SK-N-MC (cell line): ENCODE data around the gene LTBP1.

Source experiments
- EZH2 ChIP-seq: fragments of 200-600 bp; sonication (generic); IDR thresholded peaks from one replicate; pipeline ENCODE4 v1.6.1; 2017; ENCODE audit warnings: antibody characterized with exemption
- FOXP2 ChIP-seq: optimal IDR thresholded peaks from 2 replicates; pipeline ENCODE3; 2011; ENCODE audit warnings: mild to moderate bottlenecking, moderate library complexity; ENCODE audit not compliant: insufficient read depth; ENCODE audit errors: extremely low read length, control extremely low read depth
- POLR2AphosphoS5 ChIP-seq: IDR thresholded peaks from 2 replicates; pipeline ENCODE4 v1.6.1; 2012; ENCODE audit warnings: mild to moderate bottlenecking, low read depth, low read length, borderline replicate concordance

DNA sequence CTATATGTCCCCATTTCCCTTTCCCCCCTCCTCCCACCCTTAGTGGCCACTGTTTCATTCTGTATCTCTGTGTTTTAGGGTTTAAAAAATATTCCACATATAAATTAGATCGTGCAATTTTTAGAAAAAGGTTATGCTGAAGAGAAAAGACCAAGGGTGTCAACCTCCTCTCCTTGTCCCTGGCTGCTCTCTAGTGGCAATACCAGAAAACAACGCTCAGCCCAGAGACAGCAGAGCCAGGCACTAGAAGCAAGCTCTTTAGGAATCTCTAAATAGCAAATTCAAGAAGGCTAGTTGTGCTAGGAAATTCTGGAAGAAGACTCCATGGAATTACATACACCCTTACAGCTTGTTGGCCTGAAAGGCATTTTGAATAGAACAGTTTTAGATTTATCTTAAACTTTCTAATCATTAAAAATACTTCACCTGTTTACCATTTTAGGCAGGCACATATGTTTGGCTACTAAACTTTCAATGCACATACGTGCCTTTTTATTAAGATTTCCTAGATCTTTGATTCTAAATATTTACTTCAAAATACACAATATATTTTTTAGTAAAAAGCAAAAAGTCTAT lies 494.6 kb downstream of the LTBP1 start:
- TF ChIP-seq POLR2AphosphoS5: no peak
- no peak for TF ChIP-seq EZH2
- no peak for TF ChIP-seq FOXP2
